Islet of Langerhans (tissue), 1 donor: ENCODE measurements around the gene PDE6B.
"Not testable (repeated sequence)": the region's sequence is repeated elsewhere in the genome, so short reads cannot be mapped to it uniquely, and the experiment has no call there.

ENCODE experiments used
- FAIRE-seq: peaks from one replicate; lab custom pipeline; 2011; peaks lifted over from hg19 to GRCh38; lab: Jason Lieb, UNC

PDE6B gene

GRCh38 chr4:624705-625590 lies at the start of gene PDE6B:
Gene PDE6B, plus strand, starts transcription at chr4:625573. Its CDS starts 54 bp downstream, at chr4:625627.
- FAIRE-seq: no peak

DNA sequence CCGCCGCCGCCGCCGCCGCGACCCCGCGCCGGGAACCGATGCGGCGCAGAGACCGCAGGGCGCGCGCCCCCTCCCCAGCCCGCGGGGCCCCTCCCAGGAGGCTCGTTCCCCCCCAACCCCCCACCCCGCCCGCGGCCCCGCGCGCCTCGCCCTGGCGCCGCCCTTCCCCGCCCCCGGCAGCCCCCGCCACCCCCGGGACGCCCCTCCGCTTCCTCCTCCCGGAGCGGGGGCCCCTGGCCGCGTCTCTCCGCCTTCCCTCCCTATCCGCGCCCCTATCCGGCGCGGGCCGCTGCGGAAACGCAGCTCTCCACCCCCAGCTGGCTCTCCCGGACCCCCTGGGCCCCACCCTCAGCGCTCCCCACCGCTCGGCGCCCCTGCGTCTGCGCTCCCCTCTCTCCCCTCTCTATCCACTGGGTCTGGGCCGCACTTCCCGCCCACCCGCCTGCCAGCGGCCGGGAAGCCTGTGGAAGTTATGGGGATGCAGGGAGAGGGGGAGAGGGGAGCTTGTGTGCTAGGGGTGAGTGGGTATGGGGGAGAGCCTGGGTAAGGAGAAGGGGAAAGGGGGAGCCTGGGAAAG lies 49.0 kb upstream of the PDE6B start, which contains the start of gene TMEM271:
TMEM271 (minus strand) TSS at position 51 of the 577 bp plus-strand sequence. CDS start 233 bp downstream, outside the sequence.
- no peak for FAIRE-seq

- no peak for FAIRE-seq
Measured at GRCh38 chr4:576991-577498, 48.3 kb upstream of the PDE6B start.

- FAIRE-seq: no peak
Measured at GRCh38 chr4:577499-578450, 47.6 kb upstream of the PDE6B start.

DNA sequence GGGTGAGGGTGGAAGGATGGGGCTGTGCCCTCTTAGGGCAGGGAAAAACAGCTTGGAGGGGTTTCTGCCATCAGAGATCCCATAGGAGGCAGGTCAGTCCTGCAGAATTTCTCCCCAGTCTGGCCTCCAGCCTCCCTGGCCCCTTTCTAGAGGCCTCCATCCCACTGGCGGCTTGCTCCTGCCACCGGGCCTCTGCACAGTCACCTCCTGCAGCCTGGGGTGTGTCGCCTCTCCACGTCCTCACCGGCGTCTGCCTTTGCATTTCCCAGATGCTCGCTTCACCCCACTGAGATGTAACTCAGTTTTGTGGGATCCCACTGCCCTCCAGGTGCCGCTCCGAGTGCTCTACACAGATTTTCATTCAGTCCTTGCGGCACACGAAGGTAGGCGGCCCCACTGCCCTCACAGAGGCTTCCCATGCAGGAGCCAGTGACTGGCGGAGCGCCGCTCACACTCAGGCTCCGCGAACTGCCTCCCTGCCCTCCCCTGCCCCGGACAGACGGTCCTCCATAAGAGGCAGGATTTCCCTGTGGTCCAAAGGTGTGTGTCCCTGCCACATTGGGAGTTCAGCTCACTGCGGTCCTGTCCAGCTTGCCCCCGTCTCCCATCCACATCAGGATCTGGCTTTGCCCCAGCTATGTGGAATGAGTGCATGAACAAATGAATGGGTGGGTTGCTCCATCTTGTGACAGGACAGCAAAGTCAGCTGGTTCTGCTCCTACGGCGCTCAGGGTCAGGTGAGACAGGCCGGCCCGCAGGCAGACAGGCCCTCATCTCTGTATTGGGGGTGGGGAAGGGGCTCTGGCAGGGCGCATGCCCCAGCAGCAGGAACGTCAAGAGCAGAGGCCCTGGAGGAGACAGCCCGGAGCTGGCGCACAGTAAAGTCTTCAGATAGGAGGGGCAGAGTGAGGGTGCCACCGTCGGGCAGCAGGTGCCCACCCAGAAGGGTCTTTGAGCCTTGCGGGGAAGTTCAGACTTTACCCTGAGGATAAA lies 46.6 kb upstream of the PDE6B start:
- no peak for FAIRE-seq

DNA sequence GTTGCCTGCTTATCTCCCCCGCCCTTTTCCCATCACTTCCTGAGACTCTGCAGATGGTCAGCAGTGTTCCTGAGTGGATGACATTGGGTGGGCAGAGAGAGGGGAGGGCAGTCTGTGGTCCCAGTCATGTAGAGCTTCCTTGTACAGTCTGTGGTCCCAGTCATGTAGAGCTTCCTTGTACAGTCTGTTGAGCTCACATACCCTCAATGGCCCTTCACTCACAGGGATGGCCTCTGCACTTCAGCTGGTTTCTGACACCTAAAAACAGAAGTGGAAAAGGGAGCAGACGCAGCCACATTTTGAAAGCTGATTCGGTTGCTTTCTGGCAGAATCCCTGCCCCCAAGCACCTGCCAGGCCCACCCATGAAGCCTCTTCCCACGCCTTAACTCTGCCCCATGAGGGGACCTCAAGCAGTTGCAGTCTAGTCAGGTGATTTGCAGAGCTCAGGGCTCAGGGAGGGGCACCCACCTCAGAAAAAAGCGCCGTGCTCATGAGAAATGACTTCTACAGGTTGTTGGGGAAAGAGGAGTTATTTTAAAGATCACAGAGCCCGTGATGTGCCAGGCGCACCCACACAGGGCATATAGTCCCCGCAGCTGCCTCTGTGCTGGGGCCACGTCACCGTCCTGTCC lies 45.7 kb upstream of the PDE6B start:
- no peak for FAIRE-seq

- FAIRE-seq: no peak
Measured at GRCh38 chr4:581181-581580, 44.2 kb upstream of the PDE6B start.

DNA sequence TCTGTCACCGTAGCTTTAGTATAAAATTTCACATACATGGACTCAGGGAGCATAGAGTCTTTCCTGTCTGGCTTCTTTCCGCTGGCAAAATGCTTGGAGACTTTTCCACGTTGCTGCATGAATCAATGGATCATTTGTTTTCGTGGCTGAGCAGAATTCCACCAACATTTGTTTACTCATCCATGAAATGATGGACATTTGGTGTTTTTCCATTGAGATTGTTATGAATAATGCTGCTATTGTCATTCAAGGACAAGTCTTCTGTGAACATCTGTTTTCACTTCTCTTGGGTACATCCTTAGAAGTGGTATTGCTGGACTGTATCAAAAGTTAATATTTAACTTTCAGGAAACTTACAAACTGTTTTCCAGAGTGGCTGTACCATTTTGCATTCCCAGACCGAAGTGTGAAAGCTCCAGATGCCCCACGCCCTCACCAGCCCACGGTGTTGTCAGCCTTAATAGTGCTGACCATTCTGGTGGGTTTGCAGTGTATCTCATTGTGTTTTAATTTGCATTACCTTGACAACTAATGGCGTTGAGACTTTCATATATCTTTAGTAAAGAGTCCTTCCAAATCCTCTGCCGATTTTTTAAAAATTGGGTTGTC lies 43.5 kb upstream of the PDE6B start:
- FAIRE-seq: no peak

- peak; percentile 13 for FAIRE-seq
Measured at GRCh38 chr4:583820-584219, 41.6 kb upstream of the PDE6B start.

DNA sequence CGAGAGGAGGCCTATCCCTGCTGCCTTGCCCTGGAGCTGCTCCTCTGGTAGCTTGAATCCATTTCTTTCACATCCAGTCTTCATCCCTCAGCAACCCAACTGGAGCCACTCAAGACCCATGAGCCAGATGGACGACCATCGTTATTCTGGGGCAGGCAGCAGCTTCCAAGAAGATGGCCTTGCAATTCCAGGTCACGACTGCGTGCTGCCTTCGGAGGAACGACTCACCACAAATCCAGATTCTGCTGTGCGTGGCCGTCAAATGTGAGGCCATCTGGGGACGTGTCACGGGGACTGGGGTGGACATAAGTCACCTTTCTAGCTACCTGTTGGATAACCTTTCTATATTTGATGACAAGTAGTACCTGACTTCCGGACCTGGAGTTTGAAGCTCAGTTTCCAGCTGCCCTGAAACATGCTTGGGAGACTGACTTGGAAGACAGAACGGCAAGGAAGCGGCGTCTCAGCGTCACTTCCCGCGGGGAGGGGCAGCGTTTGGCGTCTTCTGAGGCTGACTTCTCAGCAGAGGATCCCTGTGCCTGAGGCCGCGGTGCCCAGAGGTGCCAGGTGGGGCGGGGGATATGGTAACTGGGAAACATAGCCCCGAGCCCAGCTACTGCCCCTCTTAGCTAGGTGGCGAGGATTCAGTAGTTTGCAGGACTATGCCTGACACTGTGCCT lies 37.6 kb upstream of the PDE6B start:
- FAIRE-seq: no peak

GRCh38 chr4:588351-588849 lies 37.0 kb upstream of the PDE6B start:
- FAIRE-seq: no peak

- no peak for FAIRE-seq
Measured at GRCh38 chr4:589219-589963, 36.0 kb upstream of the PDE6B start.

DNA sequence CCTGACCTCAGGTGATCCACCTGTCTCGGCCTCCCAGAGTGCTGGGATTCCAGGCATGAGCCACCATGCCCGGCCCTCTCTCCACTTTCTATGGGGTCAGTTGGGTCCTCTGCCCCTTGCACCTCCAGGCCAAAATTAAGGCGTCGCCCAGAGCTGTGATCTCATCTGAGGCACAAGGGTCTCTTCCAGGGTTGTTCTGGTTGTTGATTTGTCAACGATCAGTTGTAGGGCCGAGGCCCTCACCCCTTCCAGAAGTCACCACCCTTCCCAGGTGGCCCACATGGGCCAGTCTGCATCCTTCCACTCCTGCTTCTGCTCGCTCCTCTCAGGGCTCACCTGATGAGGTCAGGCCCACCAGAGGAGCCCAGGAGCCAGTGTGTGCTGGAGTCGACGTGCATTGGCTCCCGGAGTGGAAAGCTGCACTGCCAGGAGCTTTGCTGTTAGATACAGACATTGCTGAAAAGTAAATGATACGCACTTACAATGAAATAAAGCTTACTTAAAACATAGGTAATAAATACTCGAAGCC lies 35.0 kb upstream of the PDE6B start:
- no peak for FAIRE-seq

DNA sequence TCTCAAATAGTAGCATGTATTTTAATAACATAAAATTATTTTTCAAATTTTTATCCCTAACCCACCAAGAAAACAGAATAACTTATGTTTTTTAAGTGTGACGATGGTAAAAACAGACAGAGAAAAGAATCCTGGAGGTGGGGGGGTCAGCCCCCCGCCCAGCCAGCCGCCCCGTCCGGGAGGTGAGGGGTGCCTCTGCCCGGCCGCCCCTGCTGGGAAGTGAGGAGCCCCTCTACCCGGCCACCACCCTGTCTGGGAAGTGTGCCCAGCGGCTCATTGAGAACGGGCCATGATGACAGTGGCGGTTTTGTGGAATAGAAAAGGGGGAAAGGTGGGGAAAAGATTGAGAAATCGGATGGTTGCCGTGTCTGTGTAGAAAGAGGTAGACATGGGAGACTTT lies 33.2 kb upstream of the PDE6B start:
- not testable (repeated sequence) for FAIRE-seq

DNA sequence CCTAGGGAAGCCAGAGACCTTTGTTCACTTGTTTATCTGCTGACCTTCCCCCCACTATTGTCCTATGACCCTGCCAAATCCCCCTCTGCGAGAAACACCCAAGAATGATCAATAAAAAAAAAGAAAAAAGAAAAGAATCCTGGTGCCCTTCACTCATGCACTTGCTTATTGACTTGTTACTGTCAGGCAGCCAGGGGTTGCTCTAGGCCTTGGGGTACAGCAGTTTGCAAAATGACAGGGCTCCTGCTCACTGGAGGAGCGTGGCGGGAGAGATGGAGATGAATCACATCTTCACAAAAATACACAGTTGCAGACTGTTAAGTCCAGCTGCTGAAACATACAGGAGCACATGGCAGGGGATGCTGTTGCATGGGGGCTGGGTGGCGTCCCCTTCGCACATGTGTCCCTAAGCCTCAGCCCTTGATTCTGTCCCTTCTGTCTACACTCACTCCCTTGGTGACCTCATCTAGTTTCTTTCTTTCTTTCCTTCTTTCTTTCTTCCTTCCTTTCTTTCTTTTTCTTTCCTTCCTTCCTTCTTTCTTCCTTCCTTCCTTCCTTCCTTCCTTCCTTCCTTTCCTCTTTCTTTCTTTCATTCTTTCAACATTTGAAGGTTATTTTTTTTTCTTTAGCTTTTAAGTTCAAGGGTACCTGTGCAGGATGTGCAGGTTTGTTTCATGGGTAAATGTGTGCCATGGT lies 32.4 kb upstream of the PDE6B start:
- FAIRE-seq: no peak

DNA sequence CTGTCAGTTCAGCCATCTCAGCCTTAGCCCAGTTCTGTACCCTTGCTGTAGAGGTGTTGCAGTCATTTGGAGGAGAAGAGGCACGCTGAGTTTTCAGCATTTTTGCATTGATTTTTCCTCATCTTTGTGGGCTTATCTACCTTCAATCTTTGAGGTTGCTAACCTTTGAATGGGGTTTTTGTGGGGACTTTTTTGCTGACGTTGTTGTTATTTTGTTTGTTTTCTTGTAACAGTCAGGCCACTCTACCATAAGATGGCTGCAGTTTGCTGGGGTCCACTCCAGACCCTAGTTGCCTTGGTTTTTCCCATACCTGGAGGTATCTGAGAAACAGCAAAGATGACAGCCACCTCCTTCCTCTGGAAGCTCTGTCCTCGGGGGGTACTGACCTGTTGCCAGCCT lies 26.4 kb upstream of the PDE6B start:
- FAIRE-seq: no peak

DNA sequence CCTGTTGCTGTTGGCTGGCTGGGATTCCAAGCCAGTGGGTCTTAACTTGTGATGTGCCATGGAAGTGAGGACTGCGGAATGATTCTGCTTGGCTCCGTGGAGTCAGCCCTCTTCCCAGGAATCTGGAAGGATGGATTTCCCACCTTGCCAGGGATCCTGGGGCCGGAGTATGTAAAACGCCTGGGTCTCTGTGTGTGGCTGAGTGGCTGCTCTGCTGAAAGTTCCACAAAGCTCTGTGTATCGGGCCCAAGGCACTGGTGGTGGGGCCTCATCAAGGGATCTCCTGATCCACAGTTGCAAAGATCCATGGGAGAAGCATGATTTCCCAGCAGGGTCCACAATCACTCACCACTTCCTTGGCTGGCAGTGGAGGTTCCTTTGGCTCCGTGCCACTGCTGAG lies 25.2 kb upstream of the PDE6B start:
- no peak for FAIRE-seq
